MCF 10A (cell line): ENCODE data around the gene FAN1. TPM values are rescaled to one million over a fixed set of nuclear protein-coding genes. Genes with fewer than 3 reads are reported as not detected.

Experiments used
- BruUV-seq: library from RNA; stranded (reverse); fragments of 400-500 nt; replicated peaks from 2 replicates; lab custom pipeline; 2021; lab: Mats Ljungman, UMichigan
- CTCF ChIA-PET: fragments of 300-600 bp; sonication (Branson Sonifier 250); formaldehyde crosslinking; extraction: SDS; loops from one replicate; lab custom pipeline; 2021; ENCODE audit warnings: antibody characterized with exemption, inconsistent platforms; lab: Yijun Ruan, JAX
- POLR2A ChIA-PET: fragments of 300-600, 350-650 bp; sonication (Branson Sonifier 250); formaldehyde crosslinking; extraction: SDS; loops from one replicate; lab custom pipeline; 2020; ENCODE audit warnings: antibody characterized with exemption, inconsistent platforms; lab: Yijun Ruan, JAX
- DNase-seq: peaks from one replicate; pipeline ENCODE4 v3.0.0-alpha.2; 2018; ENCODE audit not compliant: unreplicated experiment
- H3K27ac Mint-ChIP-seq: one replicate; pipeline ENCODE4 v1.8.0; 2022; ENCODE audit warnings: mild to moderate bottlenecking, low read depth, mixed read lengths; ENCODE audit not compliant: unreplicated experiment
- H3K27me3 Mint-ChIP-seq: one replicate; pipeline ENCODE4 v1.8.0; 2022; ENCODE audit warnings: mixed read lengths; ENCODE audit not compliant: insufficient read depth, unreplicated experiment
- H3K36me3 Mint-ChIP-seq: one replicate; pipeline ENCODE4 v1.8.0; 2022; ENCODE audit warnings: mild to moderate bottlenecking, moderate library complexity, mixed read lengths; ENCODE audit not compliant: insufficient read depth, unreplicated experiment
- H3K4me1 Mint-ChIP-seq: one replicate; pipeline ENCODE4 v1.8.0; 2022; ENCODE audit warnings: mixed read lengths; ENCODE audit not compliant: insufficient read depth, unreplicated experiment
- H3K4me3 Mint-ChIP-seq: one replicate; pipeline ENCODE4 v1.8.0; 2022; ENCODE audit warnings: mild to moderate bottlenecking, moderate library complexity, mixed read lengths; ENCODE audit not compliant: unreplicated experiment
- H3K9me3 Mint-ChIP-seq: one replicate; pipeline ENCODE4 v1.8.0; 2022; ENCODE audit warnings: mixed read lengths; ENCODE audit not compliant: unreplicated experiment
- CTCF ChIP-seq: fragments of 200-600 bp; IDR thresholded peaks from one replicate; pipeline ENCODE4 v1.8.0; 2022; ENCODE audit warnings: antibody characterized with exemption, mild to moderate bottlenecking; ENCODE audit not compliant: unreplicated experiment
- intact Hi-C: fragments of 100-400 bp; cut with micrococcal nuclease; formaldehyde crosslinking; loops from 2 replicates; pipeline ENCODE4 v1.14.1; 2022
- total RNA-seq: library from RNA; stranded (reverse); gene quantifications from 2 replicates; pipeline ENCODE4 v1.2.3, GENCODE V29; 2022

FAN1 gene
- total RNA-seq, 1 experiment from 2014 or later = 22.4 TPM

- Mint-ChIP-seq H3K27ac (no peak overlapping the region), H3K27me3 (no peaks in the 10 kb centered on the region), H3K9me3 (no peaks in the 10 kb centered on the region), H3K4me3 (no peak overlapping the region), H3K4me1 (no peaks in the 10 kb centered on the region), H3K36me3 (no peaks in the 10 kb centered on the region)
- CTCF ChIA-PET = interaction anchor here (1.0 to 3.1 kb wide), 4 partner anchors 232 to 593 kb away, joined by 3 to 29 read pairs (median 5); no protein-coding TSS in a partner anchor
- no peak for TF ChIP-seq CTCF
- BruUV-seq = no TSS peak
- POLR2A ChIA-PET = interaction anchor here (2.5 kb wide), 1 partner anchor 8 kb away, joined by 13 read pairs; the partner anchor contains the start of gene FAN1
- intact Hi-C loops = loop anchor here (2.0 kb wide), 1 partner anchor 233 kb away; no protein-coding TSS in a partner anchor
- no peak for DNase-seq
Observed at GRCh38 chr15:30895461-30896210, 8.1 kb upstream of the FAN1 start.

- Mint-ChIP-seq H3K27me3 (no peaks in the 10 kb centered on the region), H3K9me3 (no peaks in the 10 kb centered on the region), H3K36me3 (no peaks in the 10 kb centered on the region), H3K27ac (no peak overlapping the region), H3K4me1 (no peaks in the 10 kb centered on the region), H3K4me3 (no peak overlapping the region)
- CTCF ChIA-PET = interaction anchor here (0.6 to 3.1 kb wide), 3 partner anchors 232 to 1145 kb away, joined by 3 to 29 read pairs (median 4); no protein-coding TSS in a partner anchor
- no peak for DNase-seq
- intact Hi-C loops = no loop called here
- POLR2A ChIA-PET = no interaction called here
- BruUV-seq = no TSS peak
- TF ChIP-seq CTCF = no peak
Observed at GRCh38 chr15:30896211-30896606, 7.5 kb upstream of the FAN1 start.

GRCh38 chr15:30901889-30902288, 1.8 kb upstream of the FAN1 start:
- CTCF ChIA-PET = no interaction called here
- intact Hi-C loops = loop anchor here (5.0 to 10.0 kb wide), 2 partner anchors 90 to 703 kb away; partner anchors contain the start of gene MTMR10
- H3K4me3 Mint-ChIP-seq = no peak overlapping the region

More at GRCh38 chr15:30901889-30902288, 1.8 kb upstream of the FAN1 start:
- H3K27ac Mint-ChIP-seq = no peak overlapping the region
- BruUV-seq = no TSS peak
- TF ChIP-seq CTCF = no peak
- no peaks in the 10 kb centered on the region for H3K9me3 Mint-ChIP-seq
- POLR2A ChIA-PET = no interaction called here
- DNase-seq = no peak
- no peaks in the 10 kb centered on the region for H3K27me3 Mint-ChIP-seq
- H3K36me3 Mint-ChIP-seq = peaks cover 12% of the 10 kb centered on the region
- H3K4me1 Mint-ChIP-seq = peaks cover 13% of the 10 kb centered on the region
